GM12878 (cell line): ENCODE results near the gene DNAJA1. TPM values are rescaled to one million over a fixed set of nuclear protein-coding genes. Genes with fewer than 3 reads are reported as not detected.

ENCODE experiments used
- ATAC-seq: fragments of 200-7000 bp; cut with Tn5 transposase; 3 replicates; pipeline ENCODE4 v1.9.1; 2020; ENCODE audit warnings: mild to moderate bottlenecking, moderate library complexity
- BruUV-seq: library from RNA; stranded (reverse); fragments of 400-500 nt; replicated peaks from 2 replicates; lab custom pipeline; 2021; lab: Mats Ljungman, UMichigan
- CTCF ChIA-PET: fragments of 300-600 bp; sonication (Branson Sonifier 250); formaldehyde crosslinking; extraction: SDS; loops from one replicate; lab custom pipeline; 2021; ENCODE audit warnings: inconsistent platforms; lab: Yijun Ruan, JAX
- POLR2A ChIA-PET: fragments of 350-600 bp; formaldehyde crosslinking; extraction: SDS; loops from one replicate; lab custom pipeline; 2021; ENCODE audit warnings: inconsistent platforms; lab: Charles Lee
- RAD21 ChIA-PET: fragments of 300-600 bp; sonication (Branson Sonifier 250); formaldehyde crosslinking; loops from one replicate; lab custom pipeline; 2023; ENCODE audit warnings: antibody characterized with exemption; ENCODE audit not compliant: unreplicated experiment; lab: Charles Lee
- SMC1A ChIA-PET: fragments of 300-600 bp; sonication (Branson Sonifier 250); formaldehyde crosslinking; loops from one replicate; lab custom pipeline; 2023; ENCODE audit not compliant: unreplicated experiment, uncharacterized antibody; lab: Charles Lee
- DNase-seq: peaks from one replicate; pipeline ENCODE4 v3.0.0-alpha.2; 2011; ENCODE audit warnings: low read depth, low spot score
- FAIRE-seq: peaks from 3 replicates; lab custom pipeline; 2011; peaks lifted over from hg19 to GRCh38; lab: Jason Lieb, UNC
- H2AFZ ChIP-seq: 2 replicates; pipeline ENCODE4 v1.6.0; 2011; ENCODE audit warnings: low read depth, low read length, control low read depth; ENCODE audit not compliant: control insufficient read depth
- H3K27ac ChIP-seq: 2 replicates; pipeline ENCODE4 v1.5.1; 2011; ENCODE audit warnings: control low read depth; ENCODE audit not compliant: control insufficient read depth, insufficient read depth
- H3K27me3 ChIP-seq, 2 experiments: replicated peaks in 1 of 2; 2 replicates each; pipeline versions ENCODE4 v1.6.0 to v1.6.1; 2011; ENCODE audit warnings: low read length in 1 of 2; ENCODE audit not compliant: control insufficient read depth in 2 of 2, insufficient read depth in 2 of 2
- H3K36me3 ChIP-seq, 2 experiments: 2 replicates each; pipeline ENCODE4 v1.5.1; 2011; ENCODE audit warnings: low read length in 1 of 2; ENCODE audit not compliant: control insufficient read depth in 2 of 2, insufficient read depth in 2 of 2
- H3K4me1 ChIP-seq: 2 replicates; pipeline ENCODE4 v1.6.1; 2011; ENCODE audit warnings: mild to moderate bottlenecking, low read length, moderate library complexity, mixed read lengths; ENCODE audit not compliant: control insufficient read depth, insufficient read depth
- H3K4me2 ChIP-seq: 2 replicates; pipeline ENCODE4 v1.6.0; 2011; ENCODE audit warnings: control low read depth; ENCODE audit not compliant: control insufficient read depth, insufficient read depth
- H3K4me3 ChIP-seq: fragments of 200-600 bp; sonication (generic); 2 replicates; pipeline ENCODE4 v1.5.1; 2016
- H3K79me2 ChIP-seq: 2 replicates; pipeline ENCODE4 v1.6.0; 2011; ENCODE audit warnings: low read length; ENCODE audit not compliant: control insufficient read depth, insufficient read depth
- H3K9ac ChIP-seq: 2 replicates; pipeline ENCODE4 v1.8.0; 2011; ENCODE audit warnings: low read length, control low read depth, mixed read lengths; ENCODE audit not compliant: control insufficient read depth, insufficient read depth
- H3K9me3 ChIP-seq: replicated peaks from 3 replicates; pipeline ENCODE4 v1.5.1; 2011; ENCODE audit warnings: mild to moderate bottlenecking, low read length; ENCODE audit not compliant: control insufficient read depth, insufficient read depth
- H4K20me1 ChIP-seq: 2 replicates; pipeline ENCODE4 v1.6.0; 2011; ENCODE audit not compliant: control insufficient read depth, insufficient read depth
- CEBPZ ChIP-seq: fragments of 150-350 bp; IDR thresholded peaks from 2 replicates; pipeline ENCODE4 v1.6.1; 2016; ENCODE audit warnings: low read depth, low read length
- EP300 ChIP-seq, 2 experiments: fragments of 150-350 bp in 1 of 2; IDR thresholded peaks; 2 replicates each; pipeline ENCODE4 v1.6.1; 2011 to 2012; ENCODE audit warnings: low read depth in 2 of 2, low read length in 2 of 2, borderline replicate concordance in 1 of 2, improper control_type of control experiment in 1 of 2, inconsistent platforms in 1 of 2; ENCODE audit not compliant: control insufficient read depth in 1 of 2
- FOXM1 ChIP-seq: IDR thresholded peaks from 2 replicates; pipeline ENCODE4 v1.6.1; 2012; ENCODE audit warnings: low read depth, mild to moderate bottlenecking, inconsistent platforms, low read length, moderate library complexity
- IKZF2 ChIP-seq, 2 experiments: fragments of 450-650 bp; IDR thresholded peaks; 2 replicates each; pipeline ENCODE4 v1.6.1; 2017; ENCODE audit warnings: mild to moderate bottlenecking in 2 of 2, moderate library complexity in 2 of 2
- KDM1A ChIP-seq: fragments of 200-600 bp; sonication (generic); IDR thresholded peaks from 2 replicates; pipeline ENCODE4 v1.6.1; 2016; ENCODE audit warnings: borderline replicate concordance
- MTA3 ChIP-seq: IDR thresholded peaks from 2 replicates; pipeline ENCODE4 v1.6.1; 2012; ENCODE audit warnings: low read length, inconsistent platforms, borderline replicate concordance
- NBN ChIP-seq: fragments of 450-650 bp; IDR thresholded peaks from 2 replicates; pipeline ENCODE4 v1.6.1; 2016
- NFXL1 ChIP-seq: fragments of 450-650 bp; IDR thresholded peaks from 2 replicates; pipeline ENCODE4 v1.6.1; 2017; ENCODE audit warnings: antibody characterized with exemption, mild to moderate bottlenecking, borderline replicate concordance
- NFYA ChIP-seq: IDR thresholded peaks from 2 replicates; pipeline ENCODE4 v1.6.1; 2011; ENCODE audit warnings: low read depth, mild to moderate bottlenecking, low read length, improper control_type of control experiment, borderline replicate concordance
- POLR2AphosphoS2 ChIP-seq: IDR thresholded peaks from 2 replicates; pipeline ENCODE4 v1.6.1; 2011; ENCODE audit warnings: low read depth, mild to moderate bottlenecking, low read length, improper control_type of control experiment, moderate library complexity
- SREBF1 ChIP-seq: IDR thresholded peaks from 2 replicates; pipeline ENCODE4 v1.6.1; 2012; ENCODE audit warnings: mild to moderate bottlenecking, low read length
- SRF ChIP-seq, 2 experiments: IDR thresholded peaks; 2 replicates each; pipeline ENCODE4 v1.6.1; 2011; ENCODE audit warnings: low read depth in 2 of 2, low read length in 2 of 2, mild to moderate bottlenecking in 1 of 2, moderate library complexity in 1 of 2
- YY1 ChIP-seq: IDR thresholded peaks from 2 replicates; pipeline ENCODE4 v1.6.1; 2011; ENCODE audit warnings: low read depth, mild to moderate bottlenecking, low read length
- ZNF384 ChIP-seq: IDR thresholded peaks from 2 replicates; pipeline ENCODE4 v1.6.1; 2012; ENCODE audit warnings: low read depth, mild to moderate bottlenecking, low read length, improper control_type of control experiment, borderline replicate concordance
- ZNF622 ChIP-seq: fragments of 450-650 bp; IDR thresholded peaks from 2 replicates; pipeline ENCODE4 v1.6.1; 2017; ENCODE audit warnings: mild to moderate bottlenecking, inconsistent platforms
- ZNF687 ChIP-seq: fragments of 450-650 bp; IDR thresholded peaks from 2 replicates; pipeline ENCODE4 v1.6.1; 2017; ENCODE audit warnings: mild to moderate bottlenecking, moderate library complexity
- ZZZ3 ChIP-seq: IDR thresholded peaks from 2 replicates; pipeline ENCODE4 v1.6.1; 2011; ENCODE audit warnings: low read depth; ENCODE audit not compliant: control insufficient read depth, insufficient read length
- WGBS: methylation state at CpG from one replicate; pipeline ENCODE4 v1.1.6; 2016; ENCODE audit warnings: low lambda C conversion rate; ENCODE audit not compliant: insufficient replicate concordance, insufficient coverage; ENCODE audit errors: missing lambda C conversion rate; 5-methylcytosine and 5-hydroxymethylcytosine counted together
- in situ Hi-C: fragments of 300-500 bp; cut with MboI; formaldehyde crosslinking; loops from 9 replicates; pipeline ENCODE4 v1.14.3; 2018; ENCODE audit warnings: mixed read lengths
- intact Hi-C: fragments of 100-400 bp; cut with micrococcal nuclease; formaldehyde crosslinking; loops from one replicate; pipeline ENCODE4 v1.14.2; 2022; ENCODE audit not compliant: unreplicated experiment
- polyA plus RNA-seq, 11 experiments: library from polyadenylated mRNA; depleted of rRNA in 4 of 11; unstranded in 6 of 11; stranded (reverse) in 5 of 11; fragments of >200 nt; fragmentation: Nextera tagmentation in 4 of 11; fragmentation: Illumina TruSeq in 1 of 11; extraction: Ambion mirVana in 4 of 11; extraction: Trizol in 1 of 11; gene quantifications; 1 replicate in 1 of 11; 2 replicates in 10 of 11; pipeline versions ENCODE4 v1.2.1 to v1.2.3, GENCODE V29; 2011 to 2016; ENCODE audit warnings: inconsistent platforms in 2 of 11, missing spikeins in 2 of 11, low read depth in 1 of 11
- total RNA-seq, 4 experiments: library from RNA; depleted of rRNA in 3 of 4; stranded (reverse); fragments of >200 nt in 3 of 4; fragmentation: Illumina TruSeq in 1 of 4; extraction: Trizol in 1 of 4; gene quantifications; 2 replicates each; pipeline versions ENCODE4 v1.2.1 to v1.2.3, GENCODE V29; 2013 to 2021

DNAJA1 gene
- total and polyA plus RNA-seq, 10 of the 15 experiments (the other 5 are each of a cell fraction or from before 2014, with no cell fraction given) = 69.7 to 206 (median 146) TPM

- POLR2A ChIA-PET = interaction anchor here (0.9 kb wide), 2 partner anchors 9 to 10 kb away, joined by 3 to 5 read pairs; partner anchors contain the start of gene DNAJA1
- no peak overlapping the region for H3K27ac ChIP-seq
- TF ChIP-seq SREBF1 (no peak), NBN (no peak), MTA3 (no peak), ZNF384 (no peak), NFXL1 (no peak), CEBPZ (no peak), NFYA (no peak), IKZF2 (IDR thresholded peaks at IDR 0.05) (no peak), SRF (IDR thresholded peaks at IDR 0.05; ENCODE audit: low read depth in 2 of 2, low read length in 2 of 2) (no peak), POLR2AphosphoS2 (no peak), KDM1A (no peak), EP300 (IDR thresholded peaks at IDR 0.05; ENCODE audit: borderline replicate concordance in 1 of 2, control insufficient read depth in 1 of 2, low read depth in 2 of 2, low read length in 2 of 2) (no peak), YY1 (no peak), ZNF622 (no peak), ZZZ3 (no peak), FOXM1 (no peak), ZNF687 (no peak)
These were observed 10.4 kb upstream of the DNAJA1 start for GRCh38 chr9:33014665-33015014.

More at GRCh38 chr9:33014665-33015014, 10.4 kb upstream of the DNAJA1 start:
- FAIRE-seq (no peak), DNase-seq (no peak), ATAC-seq (no peak)
- peaks cover 0 to 3% of the 10 kb centered on the region in 2 experiments; a peak in 1 of 4 replicates for H3K36me3 ChIP-seq
- no peak overlapping the region for H3K4me3 ChIP-seq
- H3K4me1 ChIP-seq = no peaks in the 10 kb centered on the region
- ChIA-PET RAD21 (no interaction called here), SMC1A (interaction anchor here (0.9 kb wide), 1 partner anchor 10 kb away, joined by 4 read pairs; no protein-coding TSS in a partner anchor), CTCF (no interaction called here)
- intact Hi-C loops = no loop called here
- H4K20me1 ChIP-seq = no peaks in the 10 kb centered on the region
- H3K9ac ChIP-seq = no peak overlapping the region
- in situ Hi-C loops = no loop called here
- H3K4me2 ChIP-seq = no peak overlapping the region
- no peaks in the 10 kb centered on the region for H3K27me3 ChIP-seq
- H2AFZ ChIP-seq = no peak overlapping the region
- H3K9me3 ChIP-seq = no peaks in the 10 kb centered on the region
- no peaks in the 10 kb centered on the region for H3K79me2 ChIP-seq
- 100% methylated on average over 1 of the region's 1 CpG for WGBS
- no TSS peak for BruUV-seq
